Measurements from ENCODE around the gene TRIM37. TPM values are rescaled to one million over a fixed set of nuclear protein-coding genes. Genes with fewer than 3 reads are reported as not detected.

TRIM37 gene
- total and polyA plus RNA-seq, 10 donors, result 6.2 to 28.1 (median 16.9) TPM

GRCh38 chr17:59047616-59048015 is 59.1 kb downstream of the TRIM37 start:
- Histone ChIP-seq H3K4me3 (no peak overlapping the region), H3K36me3 (peaks cover 0 to 100% (median 69%) of the 10 kb centered on the region in 6 donors), H3K9me3 (no peaks in the 10 kb centered on the region), H3K27ac (no peak overlapping the region), H3K27me3 (replicated peaks in 1 of 7) (no peaks in the 10 kb centered on the region), H3K4me1 (no peaks in the 10 kb centered on the region)
- intact Hi-C loops (cut with DNase I; ENCODE audit: low total_unique reads), result no loop called here
- DNase-seq, result no peak
- TF ChIP-seq CTCF (IDR thresholded peaks at IDR 0.05 in 8 of 11, conservative IDR thresholded peaks at IDR 0.05 in 3 of 11), result no peak
- no peak for TF ChIP-seq POLR2AphosphoS5 (IDR thresholded peaks at IDR 0.05)
- TF ChIP-seq POLR2A (IDR thresholded peaks at IDR 0.05), result no peak
- WGBS, 5 donors, result 84 to 94% (median 90%) methylated on average over 3 of the region's 3 CpGs

- H3K9me3 ChIP-seq, result no peaks in the 10 kb centered on the region
- H3K36me3 ChIP-seq, result peaks cover 0 to 100% (median 76%) of the 10 kb centered on the region in 6 donors
- TF ChIP-seq POLR2AphosphoS5 (IDR thresholded peaks at IDR 0.05) (no peak), CTCF (IDR thresholded peaks at IDR 0.05 in 8 of 11, conservative IDR thresholded peaks at IDR 0.05 in 3 of 11) (no peak), POLR2A (IDR thresholded peaks at IDR 0.05) (no peak)
- intact Hi-C loops (cut with DNase I; ENCODE audit: low total_unique reads), result no loop called here
- no peak overlapping the region for H3K4me3 ChIP-seq
- H3K27me3 ChIP-seq (replicated peaks in 1 of 7), result no peaks in the 10 kb centered on the region
- no peak overlapping the region for H3K27ac ChIP-seq
- 91 to 97% (median 94%) methylated on average over 4 of the region's 4 CpGs for WGBS, 5 donors
- no peaks in the 10 kb centered on the region for H3K4me1 ChIP-seq
- no peak for DNase-seq
Observed at GRCh38 chr17:59046192-59046591, 60.5 kb downstream of the TRIM37 start.

- H3K4me3 ChIP-seq, result no peak overlapping the region
- 87 to 93% (median 89%) methylated on average over 5 of the region's 5 CpGs for whole genome bisulfite sequencing, 5 donors
- no peaks in the 10 kb centered on the region for H3K27me3 ChIP-seq (replicated peaks in 1 of 7)
- H3K9me3 ChIP-seq, result no peaks in the 10 kb centered on the region
- H3K36me3 ChIP-seq, result peaks cover 0 to 95% (median 35%) of the 10 kb centered on the region in 6 donors
- no peak for DNase-seq
- TF ChIP-seq POLR2A (IDR thresholded peaks at IDR 0.05), result no peak
- TF ChIP-seq POLR2AphosphoS5 (IDR thresholded peaks at IDR 0.05), result no peak
- no peak for TF ChIP-seq CTCF (IDR thresholded peaks at IDR 0.05 in 8 of 11, conservative IDR thresholded peaks at IDR 0.05 in 3 of 11)
- intact Hi-C loops (cut with DNase I; ENCODE audit: low total_unique reads), result no loop called here
- H3K4me1 ChIP-seq, result no peaks in the 10 kb centered on the region
- H3K27ac ChIP-seq, result no peak overlapping the region
Observed at GRCh38 chr17:59038734-59039133, 67.9 kb downstream of the TRIM37 start.

- peaks cover 0 to 95% (median 34%) of the 10 kb centered on the region in 6 donors for H3K36me3 ChIP-seq
- no peak overlapping the region for H3K27ac ChIP-seq
- H3K27me3 ChIP-seq (replicated peaks in 1 of 7), result no peaks in the 10 kb centered on the region
- no peaks in the 10 kb centered on the region for H3K9me3 ChIP-seq
- DNase-seq, result no peak
- intact Hi-C loops (cut with DNase I; ENCODE audit: low total_unique reads), result no loop called here
- TF ChIP-seq CTCF (IDR thresholded peaks at IDR 0.05 in 8 of 11, conservative IDR thresholded peaks at IDR 0.05 in 3 of 11) (no peak), POLR2A (IDR thresholded peaks at IDR 0.05) (no peak), POLR2AphosphoS5 (IDR thresholded peaks at IDR 0.05) (no peak)
- H3K4me1 ChIP-seq, result no peaks in the 10 kb centered on the region
- no peak overlapping the region for H3K4me3 ChIP-seq
Observed at GRCh38 chr17:59037960-59038359, 68.7 kb downstream of the TRIM37 start.

Data from spleen (tissue), 11 donors.